Hepatocyte (in vitro differentiated cells): Measurements from ENCODE around the gene FAM8A1. TPM values are rescaled to one million over a fixed set of nuclear protein-coding genes. Genes with fewer than 3 reads are reported as not detected.
A peak's percentile ranks its signal among the peaks of the same experiment; 100 is the strongest.

Source experiments
- DNase-seq: peaks from one replicate; pipeline ENCODE4 v3.0.0-alpha.2; 2016; ENCODE audit warnings: low spot score
- H2AFZ ChIP-seq: fragments of 200-600 bp; sonication (generic); 2 replicates; pipeline ENCODE4 v1.6.0; 2016; ENCODE audit warnings: antibody characterized with exemption, mild to moderate bottlenecking
- H3K27ac ChIP-seq: fragments of 200-600 bp; sonication (generic); 2 replicates; pipeline ENCODE4 v1.5.1; 2016; ENCODE audit warnings: mild to moderate bottlenecking
- H3K27me3 ChIP-seq: fragments of 200-600 bp; sonication (generic); 2 replicates; pipeline ENCODE4 v1.6.1; 2016
- H3K36me3 ChIP-seq: fragments of 200-600 bp; sonication (generic); replicated peaks from 2 replicates; pipeline ENCODE4 v1.5.1; 2016; ENCODE audit warnings: low read depth; ENCODE audit not compliant: insufficient read depth
- H3K4me1 ChIP-seq: fragments of 200-600 bp; sonication (generic); 2 replicates; pipeline ENCODE4 v1.5.1; 2016; ENCODE audit warnings: mild to moderate bottlenecking, moderate library complexity; ENCODE audit not compliant: insufficient read depth
- H3K4me2 ChIP-seq: fragments of 200-600 bp; sonication (generic); 2 replicates; pipeline ENCODE4 v1.6.0; 2016
- H3K4me3 ChIP-seq: fragments of 200-600 bp; sonication (generic); 2 replicates; pipeline ENCODE4 v1.5.1; 2016; ENCODE audit warnings: mild to moderate bottlenecking
- H3K79me2 ChIP-seq: fragments of 200-600 bp; sonication (generic); 2 replicates; pipeline ENCODE4 v1.6.0; 2017; ENCODE audit warnings: mild to moderate bottlenecking
- H3K9me2 ChIP-seq: fragments of 200-600 bp; sonication (generic); replicated peaks from 2 replicates; pipeline ENCODE4 v1.6.0; 2017; ENCODE audit warnings: mild to moderate bottlenecking; ENCODE audit not compliant: insufficient read depth
- H3K9me3 ChIP-seq: fragments of 200-600 bp; sonication (generic); 2 replicates; pipeline ENCODE4 v1.5.1; 2016; ENCODE audit warnings: low read depth, mild to moderate bottlenecking
- H4K20me1 ChIP-seq: fragments of 200-600 bp; sonication (generic); 2 replicates; pipeline ENCODE4 v1.6.0; 2016; ENCODE audit warnings: mild to moderate bottlenecking; ENCODE audit not compliant: insufficient read depth, poor library complexity, severe bottlenecking
- EZH2 ChIP-seq: fragments of 200-600 bp; sonication (generic); IDR thresholded peaks from 2 replicates; pipeline ENCODE4 v1.6.1; 2016; ENCODE audit warnings: antibody characterized with exemption, mild to moderate bottlenecking, borderline replicate concordance
- EZH2phosphoT487 ChIP-seq: fragments of 200-600 bp; sonication (generic); IDR thresholded peaks from one replicate; pipeline ENCODE4 v1.6.1; 2018; ENCODE audit warnings: antibody characterized with exemption, mild to moderate bottlenecking, low read depth, moderate library complexity; ENCODE audit not compliant: unreplicated experiment, severe bottlenecking
- WGBS: methylation state at CpG from one replicate; pipeline ENCODE4 v1.1.6; 2016; ENCODE audit warnings: low lambda C conversion rate; ENCODE audit errors: missing lambda C conversion rate; 5-methylcytosine and 5-hydroxymethylcytosine counted together
- polyA plus RNA-seq: library from polyadenylated mRNA; unstranded; fragments of >200 nt; fragmentation: Nextera tagmentation; extraction: Ambion mirVana; gene quantifications from 2 replicates; pipeline ENCODE4 v1.2.1, GENCODE V29; 2016
- total RNA-seq: library from RNA; depleted of rRNA; stranded (reverse); fragments of >200 nt; gene quantifications from 2 replicates; pipeline ENCODE4 v1.2.3, GENCODE V29; 2014
- TF ChIP-seq, protein P1 (sequence below): fragments of 200-600 bp; sonication (generic); IDR thresholded peaks from 2 replicates; pipeline ENCODE4 v1.5.1; 2016; ENCODE audit warnings: antibody characterized with exemption, mild to moderate bottlenecking; ENCODE audit not compliant: poor library complexity

FAM8A1 gene
- total and polyA plus RNA-seq, 2 experiments from 2014 or later, result 23.5 to 43.8 TPM

DNA sequence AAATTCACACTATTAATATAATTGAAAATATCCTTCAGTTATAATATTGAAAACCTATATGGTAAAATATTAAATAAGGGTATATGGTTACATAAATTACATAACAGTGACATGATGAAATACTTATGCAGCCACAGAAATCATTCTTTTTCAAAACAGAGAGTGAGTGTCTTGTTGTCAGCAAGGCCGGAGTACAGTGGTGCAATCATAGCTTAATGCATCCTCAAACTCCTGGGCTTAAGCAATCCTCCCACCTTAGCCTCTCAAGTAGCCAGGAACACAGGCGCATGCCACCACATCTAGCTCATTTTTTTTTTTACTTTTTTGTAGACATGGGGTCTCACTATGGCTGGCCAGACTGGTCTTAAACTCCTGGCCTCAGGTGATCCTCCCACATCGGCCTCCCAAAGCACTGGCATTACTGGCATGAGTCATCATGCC, 40.4 kb downstream of the FAM8A1 start:
- Histone ChIP-seq H3K4me3 (no peak overlapping the region), H3K27ac (no peak overlapping the region), H4K20me1 (no peaks in the 10 kb centered on the region), H3K4me2 (no peak overlapping the region), H2AFZ (no peak overlapping the region), H3K4me1 (no peaks in the 10 kb centered on the region), H3K9me2 (no peaks in the 10 kb centered on the region), H3K79me2 (no peaks in the 10 kb centered on the region), H3K9me3 (no peaks in the 10 kb centered on the region), H3K36me3 (peaks cover 3% of the 10 kb centered on the region), H3K27me3 (no peaks in the 10 kb centered on the region)
- WGBS, result 89% methylated on average over 3 of the region's 3 CpGs
- no peak for DNase-seq
- TF ChIP-seq EZH2phosphoT487 (no peak), EZH2 (no peak)
- TF ChIP-seq, protein P1, sequence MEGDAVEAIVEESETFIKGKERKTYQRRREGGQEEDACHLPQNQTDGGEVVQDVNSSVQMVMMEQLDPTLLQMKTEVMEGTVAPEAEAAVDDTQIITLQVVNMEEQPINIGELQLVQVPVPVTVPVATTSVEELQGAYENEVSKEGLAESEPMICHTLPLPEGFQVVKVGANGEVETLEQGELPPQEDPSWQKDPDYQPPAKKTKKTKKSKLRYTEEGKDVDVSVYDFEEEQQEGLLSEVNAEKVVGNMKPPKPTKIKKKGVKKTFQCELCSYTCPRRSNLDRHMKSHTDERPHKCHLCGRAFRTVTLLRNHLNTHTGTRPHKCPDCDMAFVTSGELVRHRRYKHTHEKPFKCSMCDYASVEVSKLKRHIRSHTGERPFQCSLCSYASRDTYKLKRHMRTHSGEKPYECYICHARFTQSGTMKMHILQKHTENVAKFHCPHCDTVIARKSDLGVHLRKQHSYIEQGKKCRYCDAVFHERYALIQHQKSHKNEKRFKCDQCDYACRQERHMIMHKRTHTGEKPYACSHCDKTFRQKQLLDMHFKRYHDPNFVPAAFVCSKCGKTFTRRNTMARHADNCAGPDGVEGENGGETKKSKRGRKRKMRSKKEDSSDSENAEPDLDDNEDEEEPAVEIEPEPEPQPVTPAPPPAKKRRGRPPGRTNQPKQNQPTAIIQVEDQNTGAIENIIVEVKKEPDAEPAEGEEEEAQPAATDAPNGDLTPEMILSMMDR, result no peak

DNA sequence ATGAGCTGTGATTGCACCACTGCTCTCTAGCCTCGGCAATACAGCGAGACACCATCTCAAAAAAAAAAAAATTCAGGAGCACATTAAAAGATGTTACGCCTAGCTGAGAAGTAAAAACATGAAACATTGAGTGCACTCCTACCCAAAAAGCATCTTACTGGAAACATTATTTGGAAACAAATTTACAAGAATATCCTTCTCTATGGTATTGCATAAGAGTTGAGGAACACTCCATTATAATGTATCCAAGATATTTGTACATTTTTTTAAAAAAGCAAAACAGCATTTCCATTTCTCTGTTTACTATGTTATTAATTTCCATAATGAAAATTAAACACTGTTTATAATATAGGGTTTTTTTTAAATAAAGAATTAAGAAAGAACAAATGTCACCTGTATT, 48.6 kb downstream of the FAM8A1 start:
- no peaks in the 10 kb centered on the region for H3K9me2 ChIP-seq
- H3K27me3 ChIP-seq, result no peaks in the 10 kb centered on the region
- no peak for TF ChIP-seq EZH2
- TF ChIP-seq, protein P1, result no peak
- no peak for TF ChIP-seq EZH2phosphoT487
- no peak for DNase-seq
- H3K4me3 ChIP-seq, result no peak overlapping the region
- no peaks in the 10 kb centered on the region for H3K4me1 ChIP-seq
- no peaks in the 10 kb centered on the region for H3K9me3 ChIP-seq
- H3K4me2 ChIP-seq, result no peak overlapping the region
- WGBS, result 100% methylated on average over 3 of the region's 3 CpGs
- H3K27ac ChIP-seq, result no peak overlapping the region
- H4K20me1 ChIP-seq, result no peaks in the 10 kb centered on the region
- H3K36me3 ChIP-seq, result no peaks in the 10 kb centered on the region
- H2AFZ ChIP-seq, result no peak overlapping the region
- H3K79me2 ChIP-seq, result peaks cover 20% of the 10 kb centered on the region

DNA sequence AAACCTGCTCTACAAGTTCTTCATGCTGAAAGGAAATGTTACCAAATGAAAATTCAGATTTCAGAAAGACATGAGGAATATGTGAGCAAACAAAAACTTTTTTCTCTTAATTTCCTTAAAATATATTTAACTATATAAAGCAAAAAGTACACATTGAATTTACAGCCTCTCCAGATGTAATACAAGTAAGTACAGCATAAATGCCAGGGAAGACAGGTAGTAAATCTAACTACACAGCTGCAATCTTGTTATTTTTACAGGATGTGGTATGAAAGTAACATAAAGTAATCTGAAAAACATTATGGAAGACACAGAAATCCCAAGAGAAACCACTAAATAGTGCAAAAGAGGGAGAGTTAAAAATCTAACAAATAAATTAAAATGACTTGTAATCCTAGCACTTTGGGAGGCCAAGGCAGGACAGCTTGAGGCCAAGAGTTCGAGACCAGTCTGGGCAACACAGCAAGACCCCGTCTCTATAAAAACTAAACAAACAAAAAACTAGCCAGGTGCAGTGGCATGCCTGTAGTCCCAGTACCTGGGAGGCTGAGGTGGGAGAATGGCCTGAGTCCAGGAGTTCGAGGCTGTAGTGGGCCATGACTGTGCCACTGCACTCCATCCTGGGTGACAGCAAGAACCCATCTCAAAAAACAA, 50.7 kb downstream of the FAM8A1 start:
- Histone ChIP-seq H2AFZ (no peak overlapping the region), H3K27me3 (no peaks in the 10 kb centered on the region), H4K20me1 (no peaks in the 10 kb centered on the region), H3K36me3 (no peaks in the 10 kb centered on the region), H3K27ac (peak overlapping the region; percentile 21), H3K79me2 (peaks cover 24% of the 10 kb centered on the region), H3K4me1 (no peaks in the 10 kb centered on the region), H3K9me3 (no peaks in the 10 kb centered on the region), H3K4me3 (no peak overlapping the region), H3K4me2 (no peak overlapping the region), H3K9me2 (no peaks in the 10 kb centered on the region)
- 89% methylated on average over 3 of the region's 3 CpGs for WGBS
- TF ChIP-seq EZH2phosphoT487 (no peak), EZH2 (no peak)
- TF ChIP-seq, protein P1, result no peak
- no peak for DNase-seq
